SK-N-SH (cell line): ENCODE results near the gene NUDT1. TPM values are rescaled to one million over a fixed set of nuclear protein-coding genes. Genes with fewer than 3 reads are reported as not detected.

Experiments
- CTCF ChIA-PET: fragments of 300-600, 350-600 bp; formaldehyde crosslinking; extraction: SDS; loops from one replicate; lab custom pipeline; 2021; lab: Yijun Ruan, JAX
- POLR2A ChIA-PET: fragments of 350-600 bp; sonication (Branson Sonifier 250); formaldehyde crosslinking; extraction: SDS; loops from one replicate; lab custom pipeline; 2020; ENCODE audit warnings: antibody characterized with exemption, inconsistent platforms; lab: Yijun Ruan, JAX
- DNase-seq: peaks from one replicate; pipeline ENCODE4 v3.0.0; 2012
- H2AFZ ChIP-seq: fragments of 200-600 bp; sonication (generic); 2 replicates; pipeline ENCODE4 v1.8.1; 2016; ENCODE audit warnings: antibody characterized with exemption, mild to moderate bottlenecking, low read depth
- H3F3A ChIP-seq: fragments of 200-600 bp; sonication (generic); replicated peaks from 2 replicates; pipeline ENCODE3; 2016; ENCODE audit warnings: antibody characterized with exemption, mild to moderate bottlenecking; ENCODE audit not compliant: insufficient read depth
- H3K27ac ChIP-seq, 2 experiments: fragments of 200-500 bp in 1 of 2; fragments of 200-600 bp in 1 of 2; sonication (Bioruptor generic) in 1 of 2; sonication (generic), shearing (Covaris generic) in 1 of 2; 2 replicates each; pipeline versions ENCODE4 v1.5.1 to v1.6.1; 2014 to 2016; ENCODE audit warnings: low read depth in 2 of 2, inconsistent platforms in 1 of 2, low read length in 1 of 2, mild to moderate bottlenecking in 1 of 2, mixed read lengths in 1 of 2
- H3K27me3 ChIP-seq: fragments of 200-600 bp; sonication (generic), shearing (Covaris generic); 2 replicates; pipeline ENCODE4 v1.6.1; 2016; ENCODE audit warnings: mixed run types; ENCODE audit not compliant: insufficient read depth
- H3K36me3 ChIP-seq, 2 experiments: fragments of 200-500 bp in 1 of 2; fragments of 200-600 bp in 1 of 2; sonication (Bioruptor generic) in 1 of 2; sonication (generic) in 1 of 2; replicated peaks in 1 of 2; 2 replicates each; pipeline versions ENCODE3 to v1.5.1; 2014 to 2016; ENCODE audit warnings: low read length in 1 of 2, mild to moderate bottlenecking in 1 of 2; ENCODE audit not compliant: insufficient read depth in 2 of 2, control insufficient read depth in 1 of 2
- H3K4me1 ChIP-seq, 2 experiments: fragments of 200-500 bp in 1 of 2; fragments of 200-600 bp in 1 of 2; sonication (Bioruptor generic) in 1 of 2; sonication (generic), shearing (Covaris generic) in 1 of 2; 2 replicates each; pipeline versions ENCODE4 v1.5.1 to v1.6.1; 2014 to 2016; ENCODE audit warnings: low read depth in 1 of 2, low read length in 1 of 2, mixed run types in 1 of 2; ENCODE audit not compliant: insufficient read depth in 2 of 2, control insufficient read depth in 1 of 2
- H3K4me2 ChIP-seq: fragments of 200-600 bp; sonication (generic), shearing (Covaris generic); 2 replicates; pipeline ENCODE4 v1.6.1; 2017; ENCODE audit warnings: mixed run types
- H3K4me3 ChIP-seq, 2 experiments: fragments of 200-500 bp in 1 of 2; fragments of 200-600 bp in 1 of 2; sonication (Bioruptor generic) in 1 of 2; sonication (generic), shearing (Covaris generic) in 1 of 2; 2 replicates each; pipeline versions ENCODE4 v1.5.1 to v1.8.1; 2014 to 2016; ENCODE audit warnings: low read depth in 2 of 2, inconsistent platforms in 1 of 2, low read length in 1 of 2, mild to moderate bottlenecking in 1 of 2, mixed read lengths in 1 of 2, moderate library complexity in 1 of 2
- H3K79me2 ChIP-seq: fragments of 200-600 bp; sonication (generic); 2 replicates; pipeline ENCODE4 v1.8.1; 2017; ENCODE audit warnings: mild to moderate bottlenecking; ENCODE audit not compliant: insufficient read depth
- H3K9ac ChIP-seq: fragments of 200-600 bp; sonication (generic); 2 replicates; pipeline ENCODE4 v1.6.1; 2017; ENCODE audit warnings: mixed run types
- H3K9me2 ChIP-seq: fragments of 200-600 bp; sonication (generic); 2 replicates; pipeline ENCODE4 v1.6.1; 2017; ENCODE audit warnings: mixed run types
- H3K9me3 ChIP-seq: fragments of 200-600 bp; sonication (generic); 2 replicates; pipeline ENCODE4 v1.6.1; 2017; ENCODE audit warnings: mixed run types, mild to moderate bottlenecking, moderate library complexity
- H4K20me1 ChIP-seq: fragments of 200-600 bp; sonication (generic); 2 replicates; pipeline ENCODE4 v1.6.1; 2017; ENCODE audit warnings: mild to moderate bottlenecking, mixed run types; ENCODE audit not compliant: insufficient read depth
- CHD2 ChIP-seq: fragments of 150-350 bp; IDR thresholded peaks from 2 replicates; pipeline ENCODE4 v1.6.1; 2018; ENCODE audit warnings: low read length; ENCODE audit not compliant: partially characterized antibody
- ELF1 ChIP-seq: IDR thresholded peaks from 2 replicates; pipeline ENCODE4 v1.4.0; 2012
- EP300 ChIP-seq, 2 experiments: IDR thresholded peaks; 2 replicates each; pipeline versions ENCODE4 v1.4.0 to v1.6.1; 2012; ENCODE audit warnings: borderline replicate concordance in 1 of 2, low read depth in 1 of 2, low read length in 1 of 2
- EZH2phosphoT487 ChIP-seq: fragments of 200-600 bp; sonication (generic); IDR thresholded peaks from 2 replicates; pipeline ENCODE4 v1.6.1; 2017; ENCODE audit warnings: low read depth, mixed run types, mild to moderate bottlenecking, antibody characterized with exemption, moderate library complexity, borderline replicate concordance
- GATA2 ChIP-seq: sonication (generic); formaldehyde crosslinking; IDR thresholded peaks from 2 replicates; pipeline ENCODE4 v1.5.0; 2020; ENCODE audit warnings: mild to moderate bottlenecking, missing genetic modification reagents
- JUND ChIP-seq: IDR thresholded peaks from 2 replicates; pipeline ENCODE4 v1.4.0; 2012
- MAX ChIP-seq: IDR thresholded peaks from 2 replicates; pipeline ENCODE4 v1.4.0; 2012; ENCODE audit warnings: low read depth
- MXI1 ChIP-seq: IDR thresholded peaks from 2 replicates; pipeline ENCODE4 v1.6.1; 2012; ENCODE audit warnings: mild to moderate bottlenecking, low read depth, low read length, improper control_type of control experiment
- NFIC ChIP-seq: IDR thresholded peaks from 2 replicates; pipeline ENCODE4 v1.4.0; 2012; ENCODE audit warnings: borderline replicate concordance
- NRF1 ChIP-seq: IDR thresholded peaks from 2 replicates; pipeline ENCODE4 v1.6.1; 2012; ENCODE audit warnings: low read depth, mild to moderate bottlenecking, low read length
- PBX3 ChIP-seq: IDR thresholded peaks from 2 replicates; pipeline ENCODE4; 2012
- POLR2AphosphoS5 ChIP-seq: IDR thresholded peaks from 2 replicates; pipeline ENCODE4 v1.6.1; 2012; ENCODE audit warnings: low read depth, low read length
- RCOR1 ChIP-seq: fragments of 150-350 bp; IDR thresholded peaks from 2 replicates; pipeline ENCODE4 v1.6.1; 2017; ENCODE audit warnings: antibody characterized with exemption, low read length
- RFX5 ChIP-seq: IDR thresholded peaks from 2 replicates; pipeline ENCODE4 v1.6.1; 2012; ENCODE audit warnings: mild to moderate bottlenecking, improper control_type of control experiment, low read length
- SIN3A ChIP-seq: IDR thresholded peaks from 2 replicates; pipeline ENCODE4 v1.6.1; 2012; ENCODE audit warnings: low read depth, mild to moderate bottlenecking, low read length, moderate library complexity, borderline replicate concordance
- SMC3 ChIP-seq: IDR thresholded peaks from 2 replicates; pipeline ENCODE4 v1.6.1; 2012; ENCODE audit warnings: low read depth, low read length, improper control_type of control experiment
- TCF12 ChIP-seq: IDR thresholded peaks from 2 replicates; pipeline ENCODE4 v1.4.0; 2012
- TEAD4 ChIP-seq: IDR thresholded peaks from 2 replicates; pipeline ENCODE4 v1.4.0; 2012; ENCODE audit warnings: mild to moderate bottlenecking, borderline replicate concordance; ENCODE audit not compliant: insufficient read depth
- USF2 ChIP-seq: fragments of 150-350 bp; IDR thresholded peaks from 2 replicates; pipeline ENCODE4 v1.6.1; 2017; ENCODE audit warnings: antibody characterized with exemption, low read length, low read depth, borderline replicate concordance
- YY1 ChIP-seq: IDR thresholded peaks from 2 replicates; pipeline ENCODE4 v1.4.0; 2012; ENCODE audit warnings: low read depth, mild to moderate bottlenecking
- WGBS: methylation state at CpG from one replicate; pipeline ENCODE4 v1.1.6; 2017; ENCODE audit warnings: low lambda C conversion rate; 5-methylcytosine and 5-hydroxymethylcytosine counted together
- polyA plus RNA-seq, 3 experiments: library from polyadenylated mRNA; depleted of rRNA; stranded (reverse); fragments of >200 nt; gene quantifications; 2 replicates each; pipeline ENCODE4 v1.2.3, GENCODE V29; 2012

NUDT1 gene
- polyA plus RNA-seq, 1 of the 3 experiments (the other 2 are of a cell fraction): 98.1 TPM

GRCh38 chr7:2276107-2276506, 34.1 kb downstream of the NUDT1 start:
- Histone ChIP-seq H3K79me2 (no peaks in the 10 kb centered on the region; the same call in 1 of the 2 replicates), H3K9me2 (no peaks in the 10 kb centered on the region)

GRCh38 chr7:2278026-2278425, 36.0 kb downstream of the NUDT1 start:
- Histone ChIP-seq H3K79me2 (peaks cover 4% of the 10 kb centered on the region; the same call in 1 of the 2 replicates), H3F3A (no peaks in the 10 kb centered on the region), H3K4me2 (no peak overlapping the region), H3K4me1 (peaks cover 0 to 13% of the 10 kb centered on the region in 2 experiments; a peak in 1 of 4 replicates), H3K9ac (no peak overlapping the region), H3K36me3 (peaks cover 0 to 4% of the 10 kb centered on the region in 2 experiments), H3K4me3 (no peak overlapping the region), H3K27me3 (no peaks in the 10 kb centered on the region), H3K9me2 (no peaks in the 10 kb centered on the region), H4K20me1 (no peaks in the 10 kb centered on the region), H3K27ac (no peak overlapping the region), H2AFZ (no peak overlapping the region), H3K9me3 (no peaks in the 10 kb centered on the region)
- CTCF ChIA-PET: no interaction called here
- WGBS: 96% methylated on average over 11 of the region's 11 CpGs
- TF ChIP-seq ELF1: no peak
- TF ChIP-seq POLR2AphosphoS5: no peak
- TF ChIP-seq EP300 (IDR thresholded peaks at IDR 0.05; ENCODE audit: borderline replicate concordance in 1 of 2, low read depth in 1 of 2, low read length in 1 of 2): no peak
- TF ChIP-seq TEAD4: no peak
- TF ChIP-seq PBX3: no peak
- no peak for TF ChIP-seq RFX5
- no peak for TF ChIP-seq EZH2phosphoT487
- TF ChIP-seq SMC3: no peak
- no peak for TF ChIP-seq NRF1
- no peak for TF ChIP-seq CHD2
- no peak for TF ChIP-seq MAX
- POLR2A ChIA-PET: no interaction called here
- no peak for DNase-seq

More at GRCh38 chr7:2276107-2276506, 34.1 kb downstream of the NUDT1 start:
- Histone ChIP-seq H3K27ac (no peak overlapping the region), H3K4me3 (no peak overlapping the region), H4K20me1 (no peaks in the 10 kb centered on the region), H3K4me2 (no peak overlapping the region), H3K27me3 (no peaks in the 10 kb centered on the region), H3F3A (no peaks in the 10 kb centered on the region), H3K9me3 (no peaks in the 10 kb centered on the region), H3K36me3 (peaks cover 0 to 6% of the 10 kb centered on the region in 2 experiments), H2AFZ (no peak overlapping the region), H3K4me1 (peaks cover 0 to under 1% of the 10 kb centered on the region in 2 experiments; a peak in 1 of 4 replicates), H3K9ac (no peak overlapping the region)
- CTCF ChIA-PET: interaction anchor here (2.9 kb wide), 1 partner anchor 72 kb away, joined by 9 read pairs; no protein-coding TSS in a partner anchor
- DNase-seq: peak; percentile 27
- TF ChIP-seq SMC3 (no peak), YY1 (no peak), PBX3 (no peak), USF2 (no peak), GATA2 (CRISPR knock-in tag) (no peak), MXI1 (no peak), NFIC (no peak), SIN3A (no peak), JUND (no peak), TCF12 (no peak), TEAD4 (no peak), RCOR1 (no peak)
- WGBS: 95% methylated on average over 17 of the region's 18 CpGs
- POLR2A ChIA-PET: no interaction called here
